ENCODE measurements around the gene PRKCG. TPM values are rescaled to one million over a fixed set of nuclear protein-coding genes. Genes with fewer than 3 reads are reported as not detected.

Gene PRKCG
- total RNA-seq, 1 donor from 2014 or later: not detected

GRCh38 chr19:53897459-53897858 is 15.5 kb downstream of the PRKCG start:
- DNase-seq (ENCODE audit: low read depth): no peak

- no peak for DNase-seq (ENCODE audit: low read depth)
Measured at GRCh38 chr19:53898166-53898565, 16.2 kb downstream of the PRKCG start.

GRCh38 chr19:53898636-53899341 is 16.8 kb downstream of the PRKCG start:
- no peak for DNase-seq (ENCODE audit: low read depth)

GRCh38 chr19:53900191-53900860 is 18.3 kb downstream of the PRKCG start:
- no peak for DNase-seq (ENCODE audit: low read depth)

- peak; percentile 55 for DNase-seq (ENCODE audit: low read depth)
Measured at GRCh38 chr19:53903055-53903680, 21.2 kb downstream of the PRKCG start.

- DNase-seq (ENCODE audit: low read depth): no peak
Measured at GRCh38 chr19:53904909-53905308, 22.9 kb downstream of the PRKCG start.

- DNase-seq (ENCODE audit: low read depth): no peak
Measured at GRCh38 chr19:53905787-53906186, 23.8 kb downstream of the PRKCG start.

- DNase-seq (ENCODE audit: low read depth): peak; percentile 26
Measured at GRCh38 chr19:53906211-53907192, 24.5 kb downstream of the PRKCG start.

GRCh38 chr19:53907193-53907581 is 25.2 kb downstream of the PRKCG start:
- DNase-seq (ENCODE audit: low read depth): no peak

- no peak for DNase-seq (ENCODE audit: low read depth)
Measured at GRCh38 chr19:53907690-53908089, 25.7 kb downstream of the PRKCG start.

GRCh38 chr19:53908106-53908934 is 26.3 kb downstream of the PRKCG start:
- DNase-seq (ENCODE audit: low read depth): peak; percentile 13

GRCh38 chr19:53908935-53909415 is 27.0 kb downstream of the PRKCG start, which contains the start of gene CACNG7:
TSS of gene CACNG7 (plus strand) at chr19:53909278. CDS start at chr19:53912832, 3,554 bp downstream.
- DNase-seq (ENCODE audit: low read depth): no peak

- no peak for DNase-seq (ENCODE audit: low read depth)
Measured at GRCh38 chr19:53909471-53910169, 27.6 kb downstream of the PRKCG start.

GRCh38 chr19:53910170-53910518 is 28.1 kb downstream of the PRKCG start:
- DNase-seq (ENCODE audit: low read depth): no peak

- DNase-seq (ENCODE audit: low read depth): no peak
Measured at GRCh38 chr19:53912653-53913052, 30.7 kb downstream of the PRKCG start.

GRCh38 chr19:53915000-53915399 is 33.0 kb downstream of the PRKCG start:
- DNase-seq (ENCODE audit: low read depth): no peak

GRCh38 chr19:53916004-53916403 is 34.0 kb downstream of the PRKCG start:
- no peak for DNase-seq (ENCODE audit: low read depth)

- DNase-seq (ENCODE audit: low read depth): no peak
Measured at GRCh38 chr19:53917356-53917755, 35.4 kb downstream of the PRKCG start.

GRCh38 chr19:53927739-53928138 is 45.7 kb downstream of the PRKCG start:
- DNase-seq (ENCODE audit: low read depth): peak; percentile 71

GRCh38 chr19:53936029-53936428 is 54.0 kb downstream of the PRKCG start:
- DNase-seq (ENCODE audit: low read depth): peak; percentile 5

Measured in myocyte (in vitro differentiated cells).